NCI-H524 treated with DMSO at 0.1 percent for 48 hours (cell line): Measurements from ENCODE around the gene RABGAP1L.

Experiments
- DNase-seq: peaks from one replicate; lab custom pipeline; 2025; lab: John Stamatoyannopoulos, UW

Gene RABGAP1L

DNA sequence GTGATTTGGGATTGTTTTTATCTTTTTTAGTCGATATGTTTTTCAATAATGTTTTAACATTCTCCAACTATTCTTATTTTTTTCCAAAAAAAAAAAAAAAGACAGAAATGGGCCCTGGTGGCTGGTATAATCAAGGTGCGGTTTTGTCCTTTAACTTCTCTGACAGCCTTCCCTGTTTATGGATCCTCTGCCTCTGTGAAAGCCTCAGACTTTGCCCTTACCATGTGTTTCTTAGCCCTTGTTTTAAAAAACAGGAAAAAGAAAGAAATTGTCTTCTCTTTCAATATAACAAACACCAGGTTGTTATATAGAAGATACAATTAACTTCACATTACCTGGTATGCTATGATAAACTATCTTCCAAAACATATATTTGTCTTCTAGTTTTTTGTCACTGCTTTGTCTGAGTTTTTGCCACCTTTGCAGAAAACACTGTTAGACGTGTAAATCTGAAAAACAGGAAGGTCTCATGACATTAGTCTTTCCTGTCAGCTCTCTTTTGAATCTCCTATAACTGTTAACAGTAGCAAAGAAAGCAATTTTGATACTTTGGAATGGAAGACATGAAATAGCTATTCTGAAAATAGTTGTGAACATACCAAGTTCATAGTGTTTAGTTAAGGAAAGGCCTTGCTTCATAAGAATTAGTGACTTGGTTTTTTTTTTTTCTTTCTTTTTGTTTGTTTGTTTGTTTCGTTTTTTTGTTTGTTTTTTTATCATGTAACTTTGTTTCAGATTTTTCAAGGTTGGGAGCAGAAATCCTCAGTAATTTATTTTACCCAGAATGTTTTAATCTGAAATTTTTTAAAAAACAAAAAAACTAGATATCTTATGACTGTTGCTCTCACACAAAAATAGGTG lies 808.8 kb downstream of the RABGAP1L start:
- no peak for DNase-seq

DNA sequence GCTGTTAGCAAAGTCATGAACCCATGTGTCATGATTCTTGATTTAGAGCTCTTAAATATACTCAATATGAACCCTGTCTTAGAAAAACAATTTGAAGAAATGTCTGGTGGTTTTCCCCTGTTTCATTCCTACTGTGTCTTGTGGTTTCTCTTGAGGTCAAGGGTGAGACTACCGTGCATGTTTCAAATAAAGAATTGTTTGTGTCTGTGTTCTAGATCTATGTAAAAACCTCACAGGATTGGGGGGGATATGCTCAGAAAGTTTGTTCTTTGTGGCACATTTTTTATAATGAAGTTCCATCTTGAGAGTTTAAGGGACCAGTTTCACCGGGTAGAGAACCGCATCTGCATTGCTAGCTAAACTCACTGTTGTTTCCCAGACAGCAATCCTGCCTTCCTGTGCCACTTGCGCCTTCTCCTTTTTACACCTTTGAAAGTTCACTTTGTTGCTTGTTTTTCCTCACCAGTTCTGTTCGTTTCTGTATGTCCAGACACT lies 809.5 kb downstream of the RABGAP1L start:
- no peak for DNase-seq

DNA sequence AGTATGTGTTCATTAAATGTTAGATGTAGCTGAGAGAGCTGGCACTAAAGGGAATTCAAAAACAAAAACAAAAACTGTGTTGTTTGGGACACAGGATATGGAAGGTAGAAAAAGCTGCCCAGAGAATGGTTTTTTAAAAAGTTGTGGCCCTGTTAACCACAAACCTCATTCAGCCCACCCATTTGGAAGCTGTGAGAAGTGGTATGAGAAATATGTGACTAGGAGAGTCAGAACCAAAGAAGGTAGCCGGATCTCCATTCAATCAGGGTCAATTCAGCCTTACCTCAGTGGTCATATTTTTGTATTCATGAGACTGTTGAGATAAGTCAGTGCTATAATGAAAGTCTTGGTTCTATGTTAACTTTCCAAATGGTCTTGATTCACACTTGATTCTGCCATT lies 810.7 kb downstream of the RABGAP1L start:
- DNase-seq, result no peak

DNA sequence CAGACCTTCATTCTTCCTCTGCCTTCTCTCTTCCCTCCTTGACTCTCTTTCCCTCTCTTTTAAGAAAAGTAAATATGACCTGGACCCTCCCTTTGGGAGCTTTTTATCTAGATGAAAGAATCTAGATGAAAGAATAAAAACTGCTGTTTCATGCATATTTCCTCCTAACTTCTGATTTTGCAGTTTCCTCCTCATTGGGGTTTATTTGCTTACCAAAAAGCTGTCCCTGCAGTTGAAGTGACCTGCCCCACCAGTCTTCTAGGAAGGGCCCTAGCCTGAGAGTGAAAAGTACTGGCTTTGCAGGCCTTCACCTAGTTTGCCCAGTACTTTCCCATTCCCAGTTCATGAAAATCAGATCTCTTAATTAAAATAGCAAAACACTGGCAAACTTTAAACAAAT lies 812.1 kb downstream of the RABGAP1L start:
- no peak for DNase-seq

DNA sequence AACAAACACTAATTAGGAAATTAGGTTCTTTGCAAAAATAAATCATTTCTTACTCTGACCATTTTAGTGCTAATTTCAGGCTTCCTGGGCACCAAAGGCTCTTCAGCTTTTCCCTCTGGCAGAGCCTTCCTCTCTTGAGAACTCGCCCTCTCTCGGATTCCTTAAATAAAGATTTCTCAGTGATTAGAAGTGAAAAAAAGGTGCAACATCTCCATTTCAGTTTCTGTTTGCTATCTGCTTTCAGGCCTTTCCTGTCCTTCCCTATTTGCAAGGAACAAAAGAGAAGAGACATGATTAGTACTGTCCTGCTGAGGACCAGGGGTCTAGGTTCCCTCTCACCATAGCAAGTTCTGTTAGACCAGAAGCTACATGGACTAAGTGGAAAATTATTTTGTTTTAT lies 812.6 kb downstream of the RABGAP1L start:
- DNase-seq, result no peak

DNA sequence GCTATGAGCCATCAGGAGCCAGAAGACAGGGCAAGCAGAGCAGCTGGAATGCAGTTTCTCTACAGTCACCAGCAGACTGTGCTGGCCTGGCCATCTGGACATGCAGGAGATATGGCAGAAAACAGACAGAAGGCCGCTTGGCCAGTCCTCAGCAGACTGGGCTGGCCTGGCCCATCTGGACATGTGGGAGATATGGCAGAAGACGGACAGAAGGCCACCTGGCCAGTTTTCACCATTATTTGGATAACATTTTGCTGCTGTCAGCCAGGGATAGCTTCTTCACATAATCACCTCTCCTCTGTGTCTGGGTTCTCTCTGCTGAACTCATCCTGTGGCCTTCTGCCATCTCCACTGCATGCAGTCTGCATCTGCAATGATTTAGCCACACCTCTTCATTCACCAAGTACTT lies 815.4 kb downstream of the RABGAP1L start:
- peak; percentile 46 for DNase-seq

DNA sequence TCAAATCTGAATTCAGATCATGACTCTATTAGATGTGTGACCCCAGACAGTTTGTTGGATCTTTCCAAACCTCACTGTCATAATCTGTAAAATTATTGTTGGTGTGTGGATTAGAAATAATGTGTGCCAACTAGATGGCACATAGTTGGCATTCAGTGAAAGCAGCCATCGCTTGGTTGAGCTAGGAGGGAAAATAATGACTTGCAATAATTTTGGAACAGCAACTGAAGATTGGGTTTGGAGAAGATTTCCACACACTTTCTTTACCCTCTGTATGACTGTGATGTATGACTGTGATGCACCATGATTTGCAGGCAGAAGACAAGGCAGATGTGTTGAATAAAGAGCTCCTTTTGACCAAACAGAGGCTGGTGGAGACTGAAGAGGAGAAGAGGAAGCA lies 816.4 kb downstream of the RABGAP1L start:
- no peak for DNase-seq

DNA sequence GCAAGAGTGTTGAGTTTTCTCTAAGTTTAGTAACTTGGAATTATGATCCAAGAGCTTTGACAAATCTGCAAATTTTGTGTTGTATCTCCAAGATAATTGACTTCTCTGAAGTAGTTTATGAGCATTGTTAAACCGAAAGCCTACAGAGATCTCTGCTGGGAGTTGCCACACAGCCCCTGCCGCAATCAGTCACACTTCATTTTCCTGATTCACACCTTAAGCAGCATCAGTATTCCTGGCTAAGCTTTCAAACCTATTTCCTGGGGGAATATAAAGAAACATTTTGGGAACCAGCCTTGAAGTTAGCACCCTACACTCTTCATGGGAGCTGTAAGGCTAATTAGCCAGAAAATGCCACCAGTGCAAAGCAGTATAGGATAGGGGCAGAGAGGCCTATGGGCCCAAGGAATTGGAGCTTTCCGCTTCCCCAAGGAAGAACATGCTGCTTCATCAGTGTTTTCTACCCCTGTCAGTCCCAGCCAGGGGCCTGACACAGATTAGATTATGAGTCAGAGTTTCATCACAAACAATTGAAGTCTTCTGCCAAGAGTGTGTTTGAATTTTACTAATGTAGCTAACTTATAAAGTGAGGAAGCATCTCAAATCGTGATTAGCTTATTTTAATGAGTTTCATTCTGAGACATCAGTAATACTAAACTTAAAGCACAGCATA lies 817.3 kb downstream of the RABGAP1L start:
- no peak for DNase-seq

DNA sequence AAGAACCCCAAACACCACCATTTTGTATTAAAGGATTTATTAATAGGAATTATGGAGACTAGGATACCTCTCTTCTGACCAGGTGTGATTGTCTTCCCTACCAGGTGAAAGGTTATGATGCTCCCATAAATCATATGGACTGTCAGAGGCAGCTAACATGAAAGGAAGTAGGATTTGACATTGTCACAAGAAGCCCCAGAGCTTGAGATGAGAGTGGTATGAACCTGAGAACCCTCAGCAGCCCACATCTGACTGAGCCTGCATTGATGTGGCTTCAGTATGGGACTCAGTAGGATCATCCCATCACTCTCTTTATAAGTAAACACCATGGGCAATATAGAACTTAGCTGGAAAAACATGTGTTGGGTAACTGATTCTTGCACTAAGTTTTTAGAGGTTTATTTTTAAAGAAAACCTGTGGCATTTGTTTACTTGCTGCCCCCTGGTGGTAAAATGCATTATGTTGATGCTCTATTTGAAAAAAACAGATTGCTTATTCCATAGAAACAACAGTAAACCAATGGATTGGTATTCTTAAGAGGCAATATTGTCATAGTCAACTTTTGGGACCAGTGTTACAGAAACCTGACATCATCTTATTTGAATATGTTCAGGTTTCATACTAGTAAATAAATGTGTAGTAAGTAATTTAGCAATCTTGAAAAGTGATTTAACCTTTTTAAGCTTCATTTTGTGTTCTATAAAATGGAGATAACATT lies 823.8 kb downstream of the RABGAP1L start:
- no peak for DNase-seq

DNA sequence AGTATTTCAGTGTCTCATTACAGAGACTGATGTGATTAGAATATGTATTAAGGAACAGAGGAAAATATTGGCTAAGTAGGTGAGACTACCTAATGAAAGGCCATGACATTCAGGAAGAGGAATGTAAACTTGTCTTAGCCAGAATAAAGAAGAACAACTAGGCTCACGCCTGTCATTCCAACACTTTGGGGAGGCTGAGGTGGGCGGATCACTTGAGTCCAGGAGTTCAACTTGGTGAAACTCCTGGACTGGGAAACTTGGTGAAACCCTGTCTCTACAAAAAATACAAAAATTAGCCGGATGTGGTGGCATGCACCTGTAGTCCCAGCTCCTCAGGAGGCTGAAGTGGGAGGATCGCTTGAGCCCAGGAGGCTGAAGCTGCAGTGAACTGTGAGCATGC lies 825.6 kb downstream of the RABGAP1L start:
- DNase-seq, result no peak

DNA sequence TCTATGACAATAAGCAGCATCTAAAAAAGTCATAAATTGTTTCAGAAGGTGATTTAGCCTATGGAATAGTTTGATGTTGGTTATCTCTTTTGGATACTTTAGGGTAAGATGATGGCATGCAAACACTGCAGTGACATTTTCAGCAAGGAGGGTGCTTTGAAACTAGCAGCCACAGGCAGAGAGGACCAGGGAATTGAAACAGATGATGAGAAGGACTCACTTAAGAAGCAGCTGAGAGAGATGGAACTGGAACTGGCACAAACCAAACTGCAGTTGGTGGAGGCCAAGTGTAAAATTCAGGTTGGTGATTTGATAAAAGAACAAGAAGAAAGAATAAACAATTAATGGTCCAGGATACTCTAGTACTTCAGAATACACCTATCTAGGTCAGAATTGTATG lies 829.2 kb downstream of the RABGAP1L start:
- DNase-seq, result no peak

DNA sequence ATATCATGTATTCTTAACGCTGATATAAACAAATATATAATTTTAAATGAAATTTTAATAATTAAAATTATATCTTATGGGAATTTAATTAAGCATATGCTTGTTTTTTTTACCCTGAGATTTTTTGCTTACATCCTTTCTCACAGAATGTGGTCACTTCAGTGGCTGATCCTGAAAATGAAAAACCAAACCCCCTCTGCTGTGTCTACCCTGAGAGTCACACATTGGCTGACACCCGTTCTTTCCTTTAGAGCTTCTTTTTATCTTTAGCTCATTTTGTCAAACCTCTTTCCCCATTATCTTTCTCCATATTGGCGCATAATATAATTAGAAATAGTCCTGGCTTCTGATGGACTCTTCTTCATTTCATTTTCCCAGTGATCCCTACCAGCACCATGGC lies 829.7 kb downstream of the RABGAP1L start:
- DNase-seq, result no peak

DNA sequence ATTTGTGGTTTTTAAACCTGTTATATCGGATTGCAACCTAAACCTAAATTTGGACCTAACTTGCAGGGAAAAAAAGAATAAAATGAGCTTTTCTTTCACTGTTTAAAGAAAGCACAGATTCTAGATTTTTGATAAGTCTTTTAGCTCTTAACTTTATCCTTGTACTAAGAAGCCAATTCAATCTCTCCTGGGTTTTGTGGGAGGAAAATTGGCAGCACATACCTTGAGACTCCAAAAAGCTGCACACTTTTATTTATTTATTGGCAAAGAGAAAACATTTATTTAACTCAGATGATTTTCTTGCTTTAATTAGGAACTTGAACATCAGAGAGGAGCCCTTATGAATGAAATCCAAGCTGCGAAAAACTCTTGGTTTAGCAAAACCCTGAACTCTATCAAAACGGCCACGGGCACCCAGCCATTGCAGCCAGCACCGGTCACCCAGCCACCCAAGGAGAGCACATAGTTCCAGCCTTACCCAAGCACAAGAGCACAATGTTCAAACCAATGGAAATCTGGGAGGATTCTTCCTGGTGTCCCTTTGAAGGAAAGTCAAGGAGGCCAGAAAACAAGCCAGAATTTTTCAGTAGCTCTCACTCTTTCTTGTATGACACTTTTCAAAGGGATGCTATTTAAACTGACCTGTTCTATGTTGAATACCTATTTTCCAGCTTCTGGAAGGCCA lies 830.4 kb downstream of the RABGAP1L start:
- DNase-seq, result no peak

DNA sequence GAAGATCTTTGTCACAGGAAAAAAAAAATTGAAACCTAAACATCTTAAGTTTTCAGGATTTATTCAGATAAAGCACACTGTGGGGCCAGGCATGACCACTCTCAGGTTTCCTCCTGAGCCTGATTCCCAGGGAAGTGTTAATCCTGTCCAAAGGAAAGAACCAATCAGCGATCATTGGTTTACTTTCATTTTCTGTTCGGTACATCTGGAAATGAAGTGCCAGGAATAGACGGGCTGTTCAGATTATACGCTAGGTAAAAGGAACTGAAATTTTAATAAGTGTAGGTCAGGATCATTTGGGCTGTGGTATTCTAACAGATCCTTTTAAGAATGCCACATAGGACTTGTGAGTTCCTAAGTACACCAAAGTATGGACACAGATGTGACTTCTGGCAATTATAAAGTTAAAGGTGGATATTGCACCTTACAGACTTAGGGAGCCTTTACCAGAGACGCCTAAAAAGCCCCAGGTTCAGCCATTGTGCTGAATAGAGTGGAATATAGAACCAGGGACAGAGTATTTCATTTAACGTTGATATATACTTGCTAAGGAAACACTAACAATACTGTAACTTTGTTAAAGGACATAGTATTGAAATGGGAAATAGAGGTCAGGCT lies 831.2 kb downstream of the RABGAP1L start:
- DNase-seq, result no peak

DNA sequence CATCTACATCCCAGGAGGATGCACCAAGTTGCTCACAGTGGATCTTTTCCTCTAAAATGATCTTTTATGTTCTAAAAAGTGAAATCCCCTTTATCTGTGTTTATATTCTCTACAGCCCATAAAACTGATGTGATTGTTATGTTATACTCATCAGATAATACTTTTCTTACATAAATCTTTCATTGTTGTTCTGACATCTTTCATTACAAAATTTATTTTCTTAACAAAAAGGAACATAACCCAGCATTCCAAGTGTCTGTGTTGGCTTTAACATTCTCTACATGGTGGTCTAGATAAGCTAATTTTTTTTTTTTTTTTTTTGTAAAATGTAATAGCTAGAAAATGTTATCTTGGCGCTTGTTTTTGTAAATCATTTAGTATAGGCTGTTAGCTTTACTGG lies 832.2 kb downstream of the RABGAP1L start:
- DNase-seq, result no peak

DNA sequence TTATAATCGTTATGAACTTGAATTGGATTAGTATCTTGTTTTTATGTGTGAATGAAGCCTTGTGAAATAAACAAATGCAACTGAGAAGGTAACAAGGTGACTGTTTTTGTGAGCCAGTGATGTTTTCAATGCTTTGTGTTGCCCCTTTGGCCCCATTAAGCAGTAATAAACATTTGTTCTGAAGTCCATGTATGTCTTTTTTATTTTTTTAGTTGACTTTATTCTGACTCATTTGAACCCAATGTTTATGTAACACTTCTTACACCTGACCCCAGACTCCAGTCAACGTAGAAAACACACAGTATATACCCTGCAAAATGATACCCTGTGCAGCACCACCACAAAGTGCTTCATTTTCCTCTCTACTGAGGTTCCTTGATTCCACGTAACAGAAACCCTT lies 835.8 kb downstream of the RABGAP1L start:
- no peak for DNase-seq

DNA sequence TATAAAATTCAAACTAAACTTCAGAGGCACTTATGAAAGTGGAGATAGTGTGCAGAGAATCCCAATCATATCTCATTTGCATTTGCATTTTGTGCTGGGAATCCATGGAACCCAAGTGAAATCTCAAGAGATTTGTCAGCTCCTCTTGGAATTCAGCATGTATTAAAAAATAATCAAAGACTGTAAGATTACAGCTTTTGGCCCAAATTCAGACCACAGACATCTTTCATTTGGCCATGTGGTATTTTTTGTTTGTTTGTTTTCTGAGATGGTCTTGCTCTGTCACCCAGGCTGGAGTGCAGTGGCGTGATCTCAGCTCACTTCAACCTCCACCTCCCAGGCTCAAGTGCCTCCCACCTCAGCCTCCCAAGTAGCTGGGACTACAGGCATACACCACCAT lies 836.6 kb downstream of the RABGAP1L start:
- no peak for DNase-seq

DNA sequence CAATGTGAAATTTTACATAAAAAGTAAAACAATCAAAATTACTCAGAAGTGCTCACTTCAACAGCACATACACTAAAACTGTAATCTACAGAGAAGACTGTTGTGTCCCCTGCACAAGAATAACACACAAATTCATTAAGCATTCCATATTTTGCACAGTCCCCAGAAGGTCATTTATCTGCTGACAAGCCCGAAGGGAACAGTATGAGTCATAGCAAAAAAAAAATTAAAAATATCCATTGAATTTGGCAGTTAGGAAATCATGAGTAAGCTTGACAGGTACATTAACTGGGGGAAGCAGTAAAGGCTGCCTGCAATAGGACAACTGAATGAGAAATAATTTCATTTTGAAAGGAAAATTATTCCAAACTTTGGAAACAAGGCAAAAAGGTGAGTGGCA lies 837.2 kb downstream of the RABGAP1L start:
- no peak for DNase-seq

DNA sequence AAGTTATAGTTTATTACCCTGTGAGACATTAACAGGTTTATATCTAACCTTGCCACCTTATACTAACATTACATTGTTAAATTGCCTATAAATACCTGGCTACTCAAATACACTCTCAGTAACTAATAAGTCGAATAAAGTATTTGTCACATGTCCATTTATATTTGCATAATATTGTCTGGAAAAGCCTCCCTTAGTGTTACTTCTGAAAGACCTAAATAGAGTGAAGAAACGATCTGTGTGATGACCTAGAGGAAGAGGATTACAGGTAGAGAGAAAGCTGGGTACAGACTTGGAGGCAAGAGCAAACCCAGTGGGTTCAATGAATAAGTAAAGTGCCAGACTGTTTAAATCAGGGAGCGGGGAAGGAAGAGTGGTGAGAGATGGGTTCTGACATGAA lies 837.7 kb downstream of the RABGAP1L start:
- no peak for DNase-seq

DNA sequence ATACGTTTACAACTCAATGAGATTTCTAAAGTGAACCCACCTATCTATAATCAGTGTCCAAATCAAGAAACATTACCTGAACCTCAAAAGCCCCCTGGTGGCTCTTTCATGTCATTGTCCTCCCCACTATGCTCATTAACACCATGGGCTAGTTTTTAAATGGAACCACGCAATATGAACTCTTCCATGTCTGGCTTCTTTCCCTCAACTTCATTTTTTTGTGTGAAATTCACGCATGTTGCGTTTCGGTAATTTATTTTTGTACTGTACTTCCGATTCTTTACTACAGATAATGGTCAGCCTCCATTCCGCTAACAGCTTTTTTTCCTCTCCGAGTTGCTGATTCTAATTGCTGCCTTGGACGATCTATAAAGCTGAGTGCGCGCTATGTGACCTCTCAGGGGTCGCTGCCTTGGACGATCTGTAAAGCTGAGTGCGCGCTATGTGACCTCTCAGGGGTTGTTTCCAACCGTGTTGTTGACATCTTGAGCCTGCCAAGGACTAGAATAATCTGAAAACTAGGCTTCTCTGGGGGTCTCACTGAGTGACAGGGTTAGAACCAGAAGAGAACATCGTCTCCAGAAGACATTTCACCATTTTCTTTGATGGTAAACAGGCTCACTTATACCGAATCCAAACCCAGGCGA lies 839.4 kb downstream of the RABGAP1L start:
- peak; percentile 41 for DNase-seq

DNA sequence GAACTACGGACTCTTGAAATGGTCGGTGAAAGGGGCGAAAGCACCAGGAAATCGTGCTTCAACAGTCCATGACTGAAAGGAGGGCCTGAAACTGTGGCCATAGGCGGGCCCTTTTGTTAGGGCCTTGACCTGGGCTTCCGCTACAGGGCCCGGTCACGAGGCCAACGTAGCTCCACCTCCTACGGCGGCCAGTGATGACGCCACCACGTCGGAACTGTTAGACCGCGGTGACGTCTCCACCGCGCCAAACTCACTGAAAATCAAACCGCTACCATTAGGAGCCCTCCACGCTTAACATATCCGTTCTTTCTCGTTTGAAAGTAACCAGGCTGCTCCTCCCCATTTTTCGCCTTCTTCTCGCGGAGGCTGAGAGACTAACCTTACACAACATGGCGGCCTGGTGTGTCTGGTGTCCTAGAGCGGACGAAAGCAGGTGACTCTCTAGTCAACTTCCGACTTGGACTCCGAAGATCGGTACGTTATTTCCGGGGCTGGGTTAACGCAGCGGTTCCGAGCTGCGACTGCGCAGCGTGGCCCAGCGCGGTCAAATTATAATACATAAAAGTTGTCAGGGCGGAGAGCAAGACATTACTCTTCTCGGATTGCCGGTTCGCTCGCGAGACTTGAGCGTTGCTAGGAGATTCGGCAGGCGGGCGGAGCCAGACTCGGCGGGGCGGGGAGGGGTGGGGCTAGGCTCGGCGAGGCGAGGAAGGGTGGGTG lies 840.1 kb downstream of the RABGAP1L start:
- peak; percentile 84 for DNase-seq
